HG02763 (cell line): Measurements from ENCODE around the gene FSHR.

Experiments
- ATAC-seq: cut with Tn5 transposase; IDR thresholded peaks from one replicate; pipeline ENCODE4 v1.9.1; 2021; ENCODE audit warnings: mild to moderate bottlenecking, moderate library complexity; ENCODE audit not compliant: unreplicated experiment

Gene FSHR

DNA sequence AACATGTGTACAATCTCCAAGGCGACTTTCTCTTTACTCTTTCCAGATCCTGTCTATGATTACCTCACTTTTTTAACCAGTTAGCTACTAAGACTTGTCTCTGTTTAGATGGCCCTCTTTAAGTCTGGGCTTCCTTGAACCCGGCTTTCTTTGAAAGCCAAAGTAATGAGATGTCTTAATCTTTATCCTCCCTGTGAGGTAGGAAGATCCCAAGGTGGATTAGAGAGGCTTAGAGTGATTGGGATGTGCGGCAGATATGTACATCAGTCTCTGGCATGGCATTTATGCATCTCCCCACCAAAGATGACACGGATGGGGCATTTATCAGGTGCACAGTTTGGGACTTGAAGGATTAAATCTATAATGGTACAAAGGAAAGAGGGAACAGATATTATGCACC lies 186.3 kb downstream of the FSHR start:
- no peak for ATAC-seq

DNA sequence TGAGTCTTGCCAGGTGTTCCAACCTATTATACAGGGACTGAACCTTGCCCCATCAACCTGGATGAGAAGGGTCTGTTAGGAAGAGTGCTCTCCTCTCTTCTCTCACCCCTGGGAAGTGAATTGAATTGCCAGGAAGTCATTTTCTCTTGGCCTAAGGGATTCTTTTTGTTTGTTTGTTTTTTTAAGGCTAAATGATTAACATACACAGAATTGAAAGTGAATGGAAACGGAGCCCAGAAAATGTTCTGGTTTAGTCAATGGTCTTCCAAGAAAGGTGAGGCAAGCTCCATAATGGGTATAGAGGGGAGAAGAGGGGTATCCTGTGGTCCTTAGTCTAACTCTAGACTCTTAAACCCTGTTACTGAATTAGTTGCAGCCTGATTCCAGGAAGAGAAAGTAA lies 189.1 kb downstream of the FSHR start:
- ATAC-seq: no peak

DNA sequence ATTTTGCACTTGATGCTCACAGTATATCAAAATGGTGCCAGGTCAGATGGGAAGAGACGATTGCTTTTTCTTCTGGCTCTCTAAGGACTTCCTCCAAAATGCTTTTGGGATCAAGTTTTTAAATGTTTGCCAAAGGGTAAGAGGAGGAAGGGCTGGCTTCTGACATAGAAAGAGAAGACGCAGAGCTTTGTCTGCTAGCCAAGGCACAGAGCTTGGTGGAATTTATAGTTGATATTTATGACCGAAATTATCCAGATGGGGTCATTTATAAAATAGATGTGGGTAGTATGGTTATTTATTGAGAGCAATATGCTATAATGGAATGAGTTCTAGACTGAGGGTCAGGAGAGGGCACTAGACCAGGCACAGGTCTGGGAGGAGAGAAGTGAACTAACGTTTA lies 193.3 kb downstream of the FSHR start:
- ATAC-seq: no peak

DNA sequence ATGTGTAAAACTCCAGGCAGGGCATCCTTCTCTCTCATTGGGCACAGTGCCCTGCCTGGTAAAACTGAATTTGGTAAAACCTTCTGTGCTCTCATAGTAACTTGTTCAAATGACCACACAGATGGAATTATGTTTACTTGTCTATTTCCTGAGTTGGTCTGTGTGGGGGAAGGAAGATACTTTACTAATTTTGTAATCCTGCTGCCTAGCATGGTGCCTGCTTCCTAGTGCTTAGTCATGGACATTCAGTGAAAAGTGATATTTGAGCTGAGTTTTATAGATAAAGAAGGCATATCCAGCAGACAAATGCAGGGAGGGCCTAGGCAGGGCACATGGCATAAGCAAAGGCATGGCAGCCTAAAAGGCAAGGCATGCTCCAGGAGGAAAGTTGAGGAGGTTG lies 199.4 kb downstream of the FSHR start:
- ATAC-seq: no peak

DNA sequence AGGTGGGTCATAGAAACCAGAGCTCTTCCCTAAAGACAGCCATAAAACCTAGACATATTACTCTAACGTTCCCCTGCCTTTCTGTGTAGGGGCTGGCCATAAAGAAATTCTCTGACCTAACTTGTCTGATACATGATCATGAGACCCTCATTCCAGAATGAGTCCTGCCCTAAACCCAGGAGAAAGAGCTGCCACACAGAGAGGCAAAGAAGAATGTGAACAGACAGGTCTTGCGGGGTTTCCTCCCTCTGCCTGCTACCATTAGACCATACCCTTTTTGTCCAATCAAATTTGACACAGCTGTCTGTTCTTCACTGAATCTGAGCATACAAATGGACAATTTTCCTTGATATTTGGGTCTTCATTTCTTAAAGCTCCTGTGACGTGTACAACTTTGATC lies 200.0 kb downstream of the FSHR start:
- no peak for ATAC-seq

DNA sequence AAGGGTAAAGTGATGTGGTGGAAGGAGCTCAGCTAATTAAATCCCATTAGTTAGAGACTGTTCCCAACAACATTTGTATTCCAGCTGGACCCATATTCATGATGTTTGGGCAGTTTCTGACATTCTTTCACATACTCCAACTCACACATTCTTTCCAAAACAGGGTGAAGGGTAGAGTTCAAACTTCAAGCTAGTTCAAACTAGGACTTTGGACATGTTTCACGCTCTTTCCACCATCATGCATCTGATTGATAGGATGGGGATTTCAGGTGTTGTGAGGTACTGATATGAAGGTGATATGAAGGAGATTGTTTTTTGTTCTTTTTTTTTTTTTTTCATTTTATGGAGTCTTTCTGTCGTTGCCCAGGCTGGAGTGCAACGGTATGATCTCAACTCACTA lies 201.7 kb downstream of the FSHR start:
- no peak for ATAC-seq

DNA sequence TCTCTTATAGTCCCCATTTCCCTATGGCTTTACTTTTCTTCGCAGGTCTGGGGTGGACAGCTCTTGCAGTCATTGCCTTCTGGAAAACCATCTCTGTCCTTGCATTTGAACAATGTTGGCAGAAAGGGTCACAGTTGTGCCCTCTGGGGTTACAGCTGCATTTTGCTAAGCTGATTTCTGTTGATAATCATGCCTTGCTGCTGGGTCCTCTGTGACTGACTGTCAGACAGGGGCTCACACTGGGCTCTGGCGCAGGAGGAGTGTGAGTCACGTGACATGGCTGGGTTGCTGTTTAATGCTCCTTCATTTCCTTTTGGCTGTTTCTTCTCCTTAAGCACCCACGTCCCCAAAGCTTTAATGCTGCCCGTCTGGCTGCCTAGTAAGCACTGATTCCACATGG lies 202.2 kb downstream of the FSHR start:
- ATAC-seq: no peak

DNA sequence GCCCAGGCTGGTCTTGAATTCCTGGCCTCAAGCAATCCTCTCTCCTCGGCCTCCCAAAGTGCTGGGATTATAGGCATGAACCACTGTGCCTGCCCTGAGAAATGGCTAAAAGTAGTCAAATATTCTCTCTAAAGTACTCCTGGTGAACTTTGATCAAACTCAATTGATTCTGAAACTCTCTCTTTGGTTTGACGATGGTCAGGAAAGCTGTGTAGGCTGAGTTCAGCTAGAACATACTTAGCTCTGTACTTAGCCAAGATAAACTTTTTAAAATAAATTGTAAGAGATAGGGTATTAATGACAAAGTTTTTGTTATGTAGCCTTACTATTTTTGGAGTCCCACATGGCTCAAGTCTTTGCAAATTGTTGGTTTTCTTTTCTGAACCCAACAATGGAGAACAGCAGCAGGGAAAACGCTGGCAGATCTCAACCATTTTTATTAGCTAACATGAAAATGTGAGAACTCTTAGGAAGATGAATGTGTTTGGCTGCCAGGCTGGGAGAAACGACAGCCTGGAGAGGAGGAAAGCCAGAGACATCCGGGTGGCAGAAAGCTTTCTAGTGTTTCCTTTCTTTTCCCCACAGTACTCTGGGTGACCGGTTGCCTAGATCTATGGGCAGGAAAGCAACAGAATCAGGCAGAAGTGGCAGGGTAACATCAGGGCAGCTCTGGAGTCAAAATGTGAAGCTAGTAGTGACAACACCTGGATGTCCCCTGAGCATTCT lies 205.8 kb downstream of the FSHR start:
- ATAC-seq: no peak

DNA sequence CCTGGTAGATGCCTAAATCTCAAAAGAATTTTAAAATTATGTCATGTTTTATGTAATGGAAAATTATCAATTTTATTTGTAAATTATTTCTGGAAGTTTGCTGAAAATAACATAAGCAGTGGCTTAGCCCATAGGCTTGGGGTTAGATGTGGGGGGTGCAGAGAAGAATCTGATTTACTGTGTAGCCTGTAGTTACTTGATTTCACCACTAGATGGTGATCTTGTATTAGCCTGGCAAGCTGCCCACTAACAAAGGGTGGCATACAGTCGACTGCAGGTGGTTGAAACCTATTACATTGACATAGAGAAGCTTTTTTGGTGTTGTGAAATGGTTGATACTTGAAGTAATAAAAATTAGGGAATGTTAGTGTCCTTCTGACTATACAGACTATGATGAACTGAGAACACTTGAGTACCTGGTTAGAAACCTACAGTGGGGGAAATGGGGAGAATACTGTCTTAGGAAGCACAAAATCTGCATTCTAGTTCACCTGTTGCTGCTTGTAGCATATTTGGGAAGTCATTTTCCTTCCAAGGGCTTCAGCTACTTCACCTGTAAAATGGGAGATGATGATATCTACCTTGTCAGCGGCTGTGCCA lies 207.8 kb downstream of the FSHR start:
- peak; percentile 91 for ATAC-seq

DNA sequence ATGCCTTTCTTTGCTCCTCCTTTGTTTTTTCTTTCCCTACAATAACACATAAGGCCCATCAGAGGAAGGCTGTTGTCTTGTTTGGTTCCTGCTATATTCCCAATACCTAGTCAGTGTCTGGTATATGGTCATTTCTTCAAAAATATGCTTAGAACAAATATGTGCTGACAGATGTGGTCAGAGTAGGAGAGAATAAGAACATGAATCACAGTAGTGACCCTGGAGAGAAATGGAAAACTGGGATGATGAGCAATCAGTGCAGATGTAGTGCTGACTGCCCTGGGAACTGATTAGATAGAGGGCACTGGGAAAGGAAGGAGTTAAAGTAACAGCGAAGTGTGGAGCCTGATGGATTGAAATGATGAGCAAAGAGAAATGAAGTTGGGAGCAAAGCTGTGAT lies 209.4 kb downstream of the FSHR start:
- ATAC-seq: no peak

DNA sequence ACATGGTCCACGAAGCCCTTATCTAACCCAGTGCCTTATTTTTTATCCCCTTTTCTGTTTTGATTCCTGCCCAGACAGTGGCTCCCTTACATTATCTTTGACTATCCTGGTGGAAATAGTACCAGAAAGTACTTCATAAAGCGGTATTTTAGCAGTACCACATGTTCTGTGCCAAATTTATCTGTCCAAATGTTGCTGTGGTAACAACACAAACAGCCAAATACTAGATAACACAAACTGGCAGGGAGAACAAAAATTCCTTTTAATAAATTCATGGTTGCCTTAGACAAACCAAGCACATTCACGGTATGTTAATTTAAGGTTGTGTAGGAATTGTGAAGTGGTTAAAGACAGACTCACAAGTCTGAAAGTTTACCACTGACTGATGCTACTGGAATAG lies 210.9 kb downstream of the FSHR start:
- ATAC-seq: no peak

DNA sequence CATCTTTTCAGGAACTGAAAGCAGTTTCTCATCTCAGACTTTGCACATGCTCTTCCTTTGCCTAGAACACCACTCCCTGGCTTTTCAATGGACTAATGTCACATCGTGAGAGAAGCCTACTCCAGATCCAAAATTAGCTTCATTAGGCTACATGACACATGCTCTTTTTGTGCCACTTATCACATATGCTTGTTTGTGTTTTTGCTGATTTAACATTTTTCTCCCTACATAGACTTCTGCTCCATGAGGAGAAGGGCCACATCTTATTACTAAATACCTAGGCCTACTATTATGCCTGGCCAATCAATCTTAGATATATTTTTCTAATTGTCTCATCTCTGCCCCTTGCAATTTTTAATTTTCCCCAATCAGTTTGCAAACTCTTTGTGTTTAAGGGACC lies 212.4 kb downstream of the FSHR start:
- no peak for ATAC-seq

DNA sequence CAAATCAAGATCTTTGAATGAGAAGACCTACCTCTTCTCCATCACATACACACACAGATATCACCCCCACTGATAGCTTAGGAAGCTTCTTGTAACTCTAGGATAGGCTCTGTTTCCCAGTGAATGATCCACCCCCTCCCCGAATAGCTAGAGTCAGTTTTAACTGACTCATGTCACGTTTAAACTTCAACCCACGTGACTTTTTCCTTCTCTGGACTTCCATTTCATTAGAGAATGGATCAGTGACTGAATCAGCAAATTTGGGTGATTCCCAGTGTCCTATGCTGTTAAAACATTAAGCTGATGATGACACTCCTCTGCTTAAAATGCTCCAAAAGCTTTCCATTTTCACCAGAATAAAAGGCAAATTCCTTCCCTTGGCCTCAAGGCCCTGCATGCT lies 212.9 kb downstream of the FSHR start:
- no peak for ATAC-seq

DNA sequence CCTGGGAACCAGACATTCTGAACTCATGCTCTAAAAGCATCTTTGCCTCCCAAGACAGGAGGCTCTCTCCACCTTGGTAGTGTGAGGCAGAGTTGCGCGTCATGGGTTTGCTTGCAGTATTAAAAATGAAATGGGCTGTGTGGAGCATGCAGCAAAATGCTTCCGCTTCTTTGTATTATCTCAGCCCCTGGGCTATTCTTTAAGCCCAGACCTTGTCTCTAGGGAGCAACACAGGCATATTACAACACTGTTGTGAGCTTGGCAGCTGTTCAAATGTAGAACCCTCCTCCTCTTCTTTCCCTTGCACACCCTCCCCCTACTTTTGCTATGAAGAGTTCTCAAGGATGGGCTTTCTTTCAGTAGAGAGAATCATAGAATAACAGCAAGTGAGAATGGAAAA lies 213.7 kb downstream of the FSHR start:
- ATAC-seq: no peak

DNA sequence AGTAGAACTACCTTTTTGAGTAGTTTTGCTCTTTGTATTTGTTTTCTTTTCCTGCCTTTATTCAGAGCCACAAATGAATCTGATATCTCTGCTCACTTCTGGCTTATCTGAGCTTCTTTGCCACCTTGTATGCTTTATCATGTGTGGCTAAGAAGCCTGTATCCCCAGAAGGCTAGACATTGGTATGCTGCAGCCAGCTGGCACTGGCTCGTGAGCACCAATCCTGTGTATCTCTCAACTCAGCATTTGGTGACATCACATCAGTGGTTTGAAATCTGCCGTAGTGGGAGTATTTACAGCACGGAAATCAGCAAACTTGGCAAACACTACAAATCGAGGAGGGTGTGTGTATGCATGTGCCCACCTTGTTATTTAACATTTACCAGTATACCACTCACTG lies 215.1 kb downstream of the FSHR start:
- no peak for ATAC-seq

DNA sequence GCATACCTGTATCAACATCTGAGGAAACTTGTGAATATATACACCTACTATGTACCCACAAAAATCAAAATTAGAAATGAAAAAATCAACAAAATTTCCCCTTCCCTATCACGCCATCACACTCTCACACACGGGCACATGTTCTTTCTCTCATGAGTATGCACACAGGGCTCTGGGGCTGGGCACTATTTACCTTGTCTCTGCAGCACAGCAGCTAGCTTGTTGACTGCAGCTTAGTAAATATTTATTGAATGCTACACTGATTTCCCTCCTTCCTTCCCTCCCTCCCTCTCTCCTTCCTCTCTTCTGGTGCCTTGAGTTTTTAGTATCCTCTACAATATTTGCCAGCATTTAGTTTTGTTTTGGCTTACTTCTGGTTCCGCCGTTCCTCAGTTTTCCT lies 216.1 kb downstream of the FSHR start:
- no peak for ATAC-seq

DNA sequence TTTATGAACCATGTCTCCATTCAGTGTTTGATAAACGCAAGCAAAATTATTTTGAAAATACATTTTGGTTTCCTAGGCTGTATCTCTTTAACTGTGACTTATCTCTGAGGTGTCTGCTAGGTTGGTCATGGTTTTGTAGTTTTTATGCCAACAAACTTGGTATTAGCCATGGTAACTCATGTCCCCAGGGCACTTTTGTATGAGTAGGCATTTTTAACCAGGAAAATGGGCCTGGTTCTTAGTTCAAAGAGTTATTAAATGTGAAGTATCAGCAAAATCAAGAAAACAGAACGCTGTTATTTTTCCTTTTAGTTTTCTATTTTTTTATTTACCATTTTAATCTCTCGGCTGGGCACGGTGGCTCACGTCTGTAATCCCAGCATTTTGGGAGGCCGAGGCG lies 219.5 kb downstream of the FSHR start:
- ATAC-seq: no peak

DNA sequence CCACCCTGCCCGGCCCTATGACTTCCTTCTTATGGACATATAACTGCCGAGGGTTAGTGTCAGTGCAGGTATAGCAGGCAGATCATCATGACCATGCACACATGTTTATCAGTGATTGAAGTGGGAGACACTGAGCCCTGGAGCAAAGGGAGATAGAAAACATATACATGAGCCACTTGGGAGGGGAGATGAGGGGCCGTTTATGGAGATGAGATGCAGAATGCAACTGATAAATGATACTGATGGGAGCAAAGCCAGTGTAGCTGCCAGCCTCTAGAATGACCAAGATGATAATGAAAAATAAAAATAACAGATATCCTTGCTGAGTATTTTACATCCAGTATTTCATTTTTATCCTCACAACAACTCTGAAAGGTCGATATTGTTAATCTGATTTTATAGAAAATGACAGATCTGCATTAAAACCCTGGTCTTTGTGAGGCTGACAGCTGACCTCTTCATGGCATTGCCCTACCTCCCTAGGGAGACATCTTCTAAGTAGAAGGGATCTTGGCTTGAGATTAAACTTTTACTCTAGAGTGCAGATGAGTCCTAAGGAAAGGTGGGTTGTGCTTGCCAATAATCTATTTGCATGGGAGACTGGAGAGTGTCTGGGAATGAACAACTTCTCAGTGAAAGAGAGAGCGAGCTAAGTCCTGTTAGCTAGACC lies 220.4 kb downstream of the FSHR start:
- no peak for ATAC-seq

DNA sequence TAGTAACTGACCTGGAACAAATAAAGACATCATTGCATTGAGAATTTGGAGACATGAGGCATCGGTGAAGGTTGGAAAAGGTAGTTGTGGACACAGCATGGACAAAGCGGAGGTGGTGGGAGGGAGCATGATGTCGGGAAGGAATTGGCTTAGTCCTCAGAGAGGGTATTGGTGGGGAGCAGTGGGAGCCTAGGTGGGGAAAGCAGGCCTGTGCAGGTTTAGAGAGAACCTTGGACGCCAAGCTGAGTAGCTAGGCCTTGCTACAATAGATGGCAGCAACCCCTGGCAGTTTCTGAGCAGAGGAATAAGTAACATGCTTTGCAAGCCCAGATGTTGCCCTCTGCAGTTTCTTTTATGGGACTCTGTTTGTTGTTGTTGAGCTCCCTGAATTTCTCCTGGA lies 221.6 kb downstream of the FSHR start:
- ATAC-seq: no peak

DNA sequence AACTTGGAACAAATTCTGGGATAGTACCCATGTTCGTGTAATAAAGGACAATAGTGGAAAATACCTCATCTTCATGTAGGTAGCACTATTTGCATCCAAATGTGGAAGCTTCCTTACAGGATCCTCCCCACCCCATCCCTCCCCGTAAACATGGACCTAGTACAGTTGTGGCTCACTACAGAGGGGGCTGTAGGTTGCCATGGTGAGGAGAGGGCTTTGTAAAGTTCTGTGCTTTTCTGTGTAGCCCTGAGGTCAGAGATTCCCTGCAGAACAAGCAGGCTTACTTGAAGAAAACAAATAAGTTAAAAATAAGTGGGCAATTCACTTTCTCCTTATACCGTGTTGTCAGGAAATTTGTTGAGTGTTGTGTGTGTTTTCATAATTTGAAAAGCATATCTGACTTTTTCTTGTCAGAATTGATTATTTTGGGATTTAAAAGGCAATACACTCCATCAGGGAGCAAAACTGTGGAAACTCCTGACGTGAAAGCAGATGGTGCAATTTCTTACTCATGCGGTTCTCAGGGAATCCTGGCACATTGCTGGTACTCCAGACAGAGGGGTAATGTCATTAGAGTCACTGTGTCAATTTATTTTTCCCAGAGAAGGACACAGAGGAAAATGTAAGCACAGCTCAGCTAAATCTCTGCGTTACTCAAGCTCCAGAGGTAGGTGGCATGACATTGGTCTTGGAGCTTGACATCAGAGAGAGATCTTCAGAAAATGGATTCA lies 224.6 kb downstream of the FSHR start:
- no peak for ATAC-seq

DNA sequence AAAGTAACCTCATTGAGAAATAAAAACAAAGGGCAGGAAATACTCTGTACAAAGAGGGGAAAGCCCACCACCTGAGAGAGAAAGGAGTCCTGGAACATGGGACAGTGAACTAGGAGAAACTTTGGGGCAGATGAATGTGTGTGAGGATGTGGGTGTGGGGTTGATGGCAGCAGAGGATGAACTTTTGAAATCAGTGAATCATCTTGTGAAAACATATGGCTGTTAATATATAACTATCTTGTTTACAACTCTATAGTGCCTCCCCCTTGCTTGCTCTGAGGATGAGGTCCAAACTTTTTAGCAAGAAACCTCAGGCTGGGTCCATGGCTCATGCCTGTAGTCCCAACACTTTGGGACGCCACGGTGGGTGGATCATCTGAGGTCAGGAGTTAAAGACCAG lies 227.0 kb downstream of the FSHR start:
- ATAC-seq: no peak

DNA sequence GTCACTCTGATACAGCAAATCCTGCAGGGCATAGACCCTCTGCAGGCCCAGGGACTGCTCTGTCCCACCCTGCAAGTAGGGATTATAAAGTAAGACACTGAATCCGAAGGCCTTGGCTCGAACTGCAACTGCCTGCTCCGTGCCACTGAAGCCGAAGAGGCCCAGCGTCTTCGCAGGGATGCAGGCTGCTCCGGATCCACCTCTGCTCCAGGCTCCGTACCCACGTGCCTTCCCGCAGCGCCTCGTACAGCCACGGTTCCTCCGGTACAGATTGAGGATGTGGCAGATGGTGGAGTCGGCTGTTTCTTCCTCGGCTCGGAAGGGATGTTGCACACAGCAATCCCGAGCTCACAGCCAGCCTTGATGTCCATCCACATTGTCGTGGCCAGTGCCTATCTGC lies 238.4 kb downstream of the FSHR start:
- ATAC-seq: no peak
